HL-60 (cell line): Measurements from ENCODE around the gene SMG6.

Source experiments
- GABPA ChIP-seq: IDR thresholded peaks from 2 replicates; pipeline ENCODE4 v1.6.1; 2012; ENCODE audit warnings: low read depth
- POLR2AphosphoS5 ChIP-seq: IDR thresholded peaks from 2 replicates; pipeline ENCODE4 v1.6.1; 2012; ENCODE audit warnings: low read depth
- REST ChIP-seq: IDR thresholded peaks from 2 replicates; pipeline ENCODE4 v1.6.1; 2012; ENCODE audit warnings: low read depth; ENCODE audit not compliant: insufficient replicate concordance
- SPI1 ChIP-seq: IDR thresholded peaks from 2 replicates; pipeline ENCODE4 v1.6.1; 2012; ENCODE audit warnings: low read depth, mild to moderate bottlenecking, borderline replicate concordance
- TF ChIP-seq, protein P1 (sequence below): IDR thresholded peaks from one replicate; pipeline ENCODE4 v1.5.1; 2011; ENCODE audit warnings: low read length, control low read depth, inconsistent platforms; ENCODE audit not compliant: insufficient read depth

GRCh38 chr17:2176499-2177169 lies 127.0 kb downstream of the SMG6 start:
- TF ChIP-seq, protein P1, sequence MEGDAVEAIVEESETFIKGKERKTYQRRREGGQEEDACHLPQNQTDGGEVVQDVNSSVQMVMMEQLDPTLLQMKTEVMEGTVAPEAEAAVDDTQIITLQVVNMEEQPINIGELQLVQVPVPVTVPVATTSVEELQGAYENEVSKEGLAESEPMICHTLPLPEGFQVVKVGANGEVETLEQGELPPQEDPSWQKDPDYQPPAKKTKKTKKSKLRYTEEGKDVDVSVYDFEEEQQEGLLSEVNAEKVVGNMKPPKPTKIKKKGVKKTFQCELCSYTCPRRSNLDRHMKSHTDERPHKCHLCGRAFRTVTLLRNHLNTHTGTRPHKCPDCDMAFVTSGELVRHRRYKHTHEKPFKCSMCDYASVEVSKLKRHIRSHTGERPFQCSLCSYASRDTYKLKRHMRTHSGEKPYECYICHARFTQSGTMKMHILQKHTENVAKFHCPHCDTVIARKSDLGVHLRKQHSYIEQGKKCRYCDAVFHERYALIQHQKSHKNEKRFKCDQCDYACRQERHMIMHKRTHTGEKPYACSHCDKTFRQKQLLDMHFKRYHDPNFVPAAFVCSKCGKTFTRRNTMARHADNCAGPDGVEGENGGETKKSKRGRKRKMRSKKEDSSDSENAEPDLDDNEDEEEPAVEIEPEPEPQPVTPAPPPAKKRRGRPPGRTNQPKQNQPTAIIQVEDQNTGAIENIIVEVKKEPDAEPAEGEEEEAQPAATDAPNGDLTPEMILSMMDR = no peak
- no peak for TF ChIP-seq POLR2AphosphoS5
- TF ChIP-seq GABPA = no peak
- no peak for TF ChIP-seq REST
- TF ChIP-seq SPI1 = no peak
